Uterine smooth muscle cell (primary cell): ENCODE data around the gene GNB1. TPM values are rescaled to one million over a fixed set of nuclear protein-coding genes. Genes with fewer than 3 reads are reported as not detected.

ENCODE experiments used
- total RNA-seq: library from RNA; depleted of rRNA; stranded (reverse); fragments of >200 nt; gene quantifications from 2 replicates; pipeline ENCODE4 v1.2.3, GENCODE V29; 2014

GNB1 gene
- total RNA-seq: 89.1 and 101 TPM in 2 replicates

GRCh38 chr1:1890506-1891348, at the start of gene GNB1:
GNB1 (minus strand) TSS chr1:1891087; CDS start chr1:1825453, 65,634 bp downstream.

GRCh38 chr1:1918901-1919303, 28.0 kb upstream of the GNB1 start, which contains the start of gene TMEM52:
TMEM52 (minus strand) TSS chr1:1919279; CDS start chr1:1919265, 14 bp downstream.

GRCh38 chr1:1914971-1915692, 24.2 kb upstream of the GNB1 start, which contains the start of gene CALML6:
CALML6 (plus strand) TSS chr1:1915260; CDS start chr1:1915281, 21 bp downstream.

GRCh38 chr1:1777950-1778662, 112.8 kb downstream of the GNB1 start, which contains the start of gene NADK:
NADK (minus strand) TSS chr1:1778470; CDS start chr1:1765406, 13,064 bp downstream.

Other genes starting within 250 kb of the GNB1 start
- gene CDK11B, start 232.1 kb downstream of the GNB1 start, total RNA-seq: 8.4 and 12.3 TPM in 2 replicates
- 31.8 and 35.4 TPM in 2 replicates for gene SLC35E2B, start 198.3 kb downstream of the GNB1 start, total RNA-seq
- 12.4 and 15.2 TPM in 2 replicates for gene CDK11A, start 166.7 kb downstream of the GNB1 start, total RNA-seq
- 36.9 and 40.3 TPM in 2 replicates for gene NADK, start 112.6 kb downstream of the GNB1 start, total RNA-seq
- 0.22 and 0.25 TPM in 2 replicates for gene CALML6, start 24.2 kb upstream of the GNB1 start, total RNA-seq
- gene TMEM52, start 28.2 kb upstream of the GNB1 start, total RNA-seq: 0.11 and 0.25 TPM in 2 replicates
- not detected in 2 replicates for gene CFAP74, start 112.7 kb upstream of the GNB1 start, total RNA-seq
- gene GABRD, start 128.3 kb upstream of the GNB1 start, total RNA-seq: not detected in 2 replicates
- 8.2 and 14.0 TPM in 2 replicates for gene PRKCZ, start 159.3 kb upstream of the GNB1 start, total RNA-seq